HepG2 (cell line): ENCODE measurements around the gene IFIT2.

Source experiments
- ATF2 ChIP-seq: sonication (generic); formaldehyde crosslinking; IDR thresholded peaks from 2 replicates; pipeline ENCODE4 v1.4.0; 2020; ENCODE audit warnings: missing genetic modification reagents
- BRF2 ChIP-seq: sonication (generic); formaldehyde crosslinking; IDR thresholded peaks from 2 replicates; pipeline ENCODE4 v1.8.1; 2022; ENCODE audit warnings: mild to moderate bottlenecking, missing genetic modification reagents
- CBFB ChIP-seq: sonication (generic); formaldehyde crosslinking; IDR thresholded peaks from 2 replicates; pipeline ENCODE4 v1.4.0; 2020; ENCODE audit warnings: missing genetic modification reagents
- EZH2 ChIP-seq: conservative IDR thresholded peaks from 2 replicates; pipeline ENCODE4 v1.6.1; 2012; ENCODE audit warnings: mild to moderate bottlenecking, low read depth, low read length, moderate library complexity
- MAFF ChIP-seq: IDR thresholded peaks from 2 replicates; pipeline ENCODE4 v1.6.1; 2011; ENCODE audit warnings: low read depth, low read length, improper control_type of control experiment
- NR3C1 ChIP-seq: sonication (generic); formaldehyde crosslinking; IDR thresholded peaks from 2 replicates; pipeline ENCODE4 v1.4.0; 2020; ENCODE audit warnings: missing genetic modification reagents
- PAXIP1 ChIP-seq: sonication (generic); formaldehyde crosslinking; conservative IDR thresholded peaks from 2 replicates; pipeline ENCODE4 v1.4.0; 2020; ENCODE audit warnings: mild to moderate bottlenecking, missing genetic modification reagents, moderate library complexity
- PHF21A ChIP-seq: sonication (generic); formaldehyde crosslinking; IDR thresholded peaks from 2 replicates; pipeline ENCODE4 v1.5.0; 2020; ENCODE audit warnings: mild to moderate bottlenecking, missing genetic modification reagents
- POLR2A ChIP-seq, 2 experiments: IDR thresholded peaks; 2 replicates each; pipeline ENCODE4 v1.6.1; 2011; ENCODE audit warnings: low read depth in 2 of 2, low read length in 2 of 2, mild to moderate bottlenecking in 1 of 2, moderate library complexity in 1 of 2; ENCODE audit not compliant: insufficient read depth in 1 of 2
- STAG1 ChIP-seq: sonication (generic); formaldehyde crosslinking; IDR thresholded peaks from 2 replicates; pipeline ENCODE4 v1.4.0; 2020; ENCODE audit warnings: missing genetic modification reagents
- TCF7L2 ChIP-seq: IDR thresholded peaks from 2 replicates; pipeline ENCODE4 v1.6.1; 2011; ENCODE audit warnings: mild to moderate bottlenecking, low read depth, low read length, moderate library complexity
- TF ChIP-seq, protein P1 (sequence below): sonication (generic); formaldehyde crosslinking; IDR thresholded peaks from 2 replicates; pipeline ENCODE4 v1.5.0; 2020; ENCODE audit warnings: mild to moderate bottlenecking, missing genetic modification reagents, moderate library complexity
- TF ChIP-seq, protein P2 (sequence below): IDR thresholded peaks from 2 replicates; pipeline ENCODE4 v1.6.1; 2012; ENCODE audit warnings: inconsistent platforms

DNA sequence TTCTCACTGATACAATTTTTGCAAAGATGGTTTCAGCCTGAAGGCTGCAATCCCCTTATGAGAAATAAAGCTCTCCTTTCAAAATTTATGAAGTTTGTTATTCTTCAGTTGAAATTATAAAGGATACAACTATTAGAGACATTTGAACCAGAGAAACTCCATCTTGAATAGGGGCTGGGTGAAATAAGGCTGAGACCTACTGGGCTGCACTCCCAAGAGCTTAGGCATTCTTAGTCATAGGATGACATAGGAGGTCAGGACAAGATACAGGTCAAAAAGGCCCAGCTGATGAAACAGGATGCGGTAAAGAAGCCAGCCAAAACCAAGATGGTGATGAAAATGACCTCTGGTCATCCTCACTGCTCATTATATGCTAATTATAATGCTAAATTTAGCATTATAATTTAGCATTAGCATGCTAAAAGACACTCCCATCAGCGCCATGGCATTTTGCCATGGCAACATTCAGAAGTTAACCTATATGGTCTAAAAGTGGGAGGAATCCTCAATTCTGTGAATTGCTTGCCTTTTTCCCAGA is 53.6 kb downstream of the IFIT2 start:
- TF ChIP-seq NR3C1 (CRISPR knock-in tag) (no peak), ATF2 (CRISPR knock-in tag) (no peak), CBFB (no peak), TCF7L2 (no peak), STAG1 (no peak), PAXIP1 (CRISPR knock-in tag) (no peak), POLR2A (IDR thresholded peaks at IDR 0.05; ENCODE audit: insufficient read depth in 1 of 2, low read depth in 2 of 2, low read length in 2 of 2) (no peak), PHF21A (no peak), EZH2 (no peak), MAFF (no peak), BRF2 (CRISPR knock-in tag) (no peak)
- TF ChIP-seq, protein P1, sequence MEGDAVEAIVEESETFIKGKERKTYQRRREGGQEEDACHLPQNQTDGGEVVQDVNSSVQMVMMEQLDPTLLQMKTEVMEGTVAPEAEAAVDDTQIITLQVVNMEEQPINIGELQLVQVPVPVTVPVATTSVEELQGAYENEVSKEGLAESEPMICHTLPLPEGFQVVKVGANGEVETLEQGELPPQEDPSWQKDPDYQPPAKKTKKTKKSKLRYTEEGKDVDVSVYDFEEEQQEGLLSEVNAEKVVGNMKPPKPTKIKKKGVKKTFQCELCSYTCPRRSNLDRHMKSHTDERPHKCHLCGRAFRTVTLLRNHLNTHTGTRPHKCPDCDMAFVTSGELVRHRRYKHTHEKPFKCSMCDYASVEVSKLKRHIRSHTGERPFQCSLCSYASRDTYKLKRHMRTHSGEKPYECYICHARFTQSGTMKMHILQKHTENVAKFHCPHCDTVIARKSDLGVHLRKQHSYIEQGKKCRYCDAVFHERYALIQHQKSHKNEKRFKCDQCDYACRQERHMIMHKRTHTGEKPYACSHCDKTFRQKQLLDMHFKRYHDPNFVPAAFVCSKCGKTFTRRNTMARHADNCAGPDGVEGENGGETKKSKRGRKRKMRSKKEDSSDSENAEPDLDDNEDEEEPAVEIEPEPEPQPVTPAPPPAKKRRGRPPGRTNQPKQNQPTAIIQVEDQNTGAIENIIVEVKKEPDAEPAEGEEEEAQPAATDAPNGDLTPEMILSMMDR (CRISPR knock-in tag): no peak
- TF ChIP-seq, protein P2, sequence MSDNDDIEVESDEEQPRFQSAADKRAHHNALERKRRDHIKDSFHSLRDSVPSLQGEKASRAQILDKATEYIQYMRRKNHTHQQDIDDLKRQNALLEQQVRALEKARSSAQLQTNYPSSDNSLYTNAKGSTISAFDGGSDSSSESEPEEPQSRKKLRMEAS: no peak
